HepG2 (cell line): ENCODE data around the gene BLVRA. TPM values are rescaled to one million over a fixed set of nuclear protein-coding genes. Genes with fewer than 3 reads are reported as not detected.

Experiments
- DMAP1 ChIP-seq: IDR thresholded peaks from 2 replicates; pipeline ENCODE4 v1.6.1; 2016
- ETV5 ChIP-seq: IDR thresholded peaks from 2 replicates; pipeline ENCODE4 v1.6.1; 2018; ENCODE audit warnings: missing biosample characterization, missing genetic modification reagents, inconsistent platforms, borderline replicate concordance
- HHEX ChIP-seq: IDR thresholded peaks from 2 replicates; pipeline ENCODE4 v1.6.1; 2016; ENCODE audit warnings: control low read depth
- KDM4B ChIP-seq: sonication (generic); formaldehyde crosslinking; IDR thresholded peaks from 2 replicates; pipeline ENCODE4 v1.4.0; 2020; ENCODE audit warnings: missing genetic modification reagents
- MXI1 ChIP-seq: IDR thresholded peaks from 3 replicates; pipeline ENCODE4 v1.6.1; 2012; ENCODE audit warnings: low read depth, low read length, inconsistent platforms, borderline replicate concordance
- NCOR1 ChIP-seq: fragments of 200-600 bp; sonication (generic); IDR thresholded peaks from 2 replicates; pipeline ENCODE4 v1.7.0; 2017; ENCODE audit warnings: antibody characterized with exemption, low read length, borderline replicate concordance
- NFYC ChIP-seq: IDR thresholded peaks from 2 replicates; pipeline ENCODE4 v1.6.1; 2016; ENCODE audit warnings: missing genetic modification reagents, missing compliant biosample characterization
- ZMAT3 ChIP-seq: sonication (generic); formaldehyde crosslinking; conservative IDR thresholded peaks from 2 replicates; pipeline ENCODE4 v1.7.0; 2021; ENCODE audit warnings: missing genetic modification reagents
- ZNF350 ChIP-seq: sonication (generic); formaldehyde crosslinking; IDR thresholded peaks from 2 replicates; pipeline ENCODE4 v1.4.0; 2020; ENCODE audit warnings: mild to moderate bottlenecking, low read depth, missing genetic modification reagents, borderline replicate concordance
- ZNF772 ChIP-seq: sonication (generic); formaldehyde crosslinking; IDR thresholded peaks from 2 replicates; pipeline ENCODE4 v1.5.0; 2020; ENCODE audit warnings: mild to moderate bottlenecking, missing genetic modification reagents
- polyA plus RNA-seq, 8 experiments: library from polyadenylated mRNA; depleted of rRNA in 3 of 8; stranded (reverse) in 7 of 8; unstranded in 1 of 8; fragments of >200 nt; fragmentation: Illumina TruSeq in 4 of 8; extraction: Trizol in 4 of 8; gene quantifications; 2 replicates each; pipeline versions ENCODE4 v1.2.1 to v1.2.3, GENCODE V29; 2011 to 2016; ENCODE audit warnings: low read depth in 4 of 8, missing spikeins in 1 of 8, mixed read lengths in 1 of 8; ENCODE audit not compliant: insufficient read depth in 1 of 8
- total RNA-seq, 5 experiments: library from RNA; depleted of rRNA; stranded (reverse); fragments of >200 nt; fragmentation: Illumina TruSeq; extraction: Trizol; gene quantifications; 2 replicates each; pipeline ENCODE4 v1.2.3, GENCODE V29; 2016; ENCODE audit warnings: low read depth in 1 of 5
- TF ChIP-seq, protein P1 (sequence below): sonication (generic); formaldehyde crosslinking; conservative IDR thresholded peaks from 2 replicates; pipeline ENCODE4 v1.8.0; 2022; ENCODE audit warnings: mild to moderate bottlenecking, moderate library complexity, missing genetic modification reagents
- TF ChIP-seq, protein P2 (sequence below), 2 experiments: sonication (generic) in 1 of 2; formaldehyde crosslinking in 1 of 2; IDR thresholded peaks; 2 replicates each; pipeline versions ENCODE4 v1.4.0 to v1.6.1; 2016 to 2020; ENCODE audit warnings: borderline replicate concordance in 1 of 2, low read depth in 1 of 2, mild to moderate bottlenecking in 1 of 2, missing genetic modification reagents in 1 of 2
- TF ChIP-seq, protein P3 (sequence below), 2 experiments: fragments of 450-650 bp in 1 of 2; sonication (generic) in 1 of 2; formaldehyde crosslinking; IDR thresholded peaks; 2 replicates each; pipeline versions ENCODE4 v1.5.0 to v1.8.0; 2020 to 2022; ENCODE audit warnings: mild to moderate bottlenecking in 1 of 2, missing genetic modification reagents in 1 of 2
- TF ChIP-seq, protein P4 (sequence below): IDR thresholded peaks from 2 replicates; pipeline ENCODE4 v1.6.1; 2016; ENCODE audit warnings: missing compliant biosample characterization, missing genetic modification reagents, borderline replicate concordance
- TF ChIP-seq, protein P5 (sequence below): sonication (generic); formaldehyde crosslinking; IDR thresholded peaks from 2 replicates; pipeline ENCODE4 v1.4.0; 2020; ENCODE audit warnings: missing genetic modification reagents
- TF ChIP-seq, protein P6 (sequence below): sonication (generic); formaldehyde crosslinking; conservative IDR thresholded peaks from 2 replicates; pipeline ENCODE4 v1.8.1; 2023; ENCODE audit warnings: missing genetic modification reagents

Gene BLVRA
- total and polyA plus RNA-seq, 2 of the 13 experiments (the other 11 are each of a cell fraction or from before 2014, with no cell fraction given) = 39.2 to 64.2 TPM

DNA sequence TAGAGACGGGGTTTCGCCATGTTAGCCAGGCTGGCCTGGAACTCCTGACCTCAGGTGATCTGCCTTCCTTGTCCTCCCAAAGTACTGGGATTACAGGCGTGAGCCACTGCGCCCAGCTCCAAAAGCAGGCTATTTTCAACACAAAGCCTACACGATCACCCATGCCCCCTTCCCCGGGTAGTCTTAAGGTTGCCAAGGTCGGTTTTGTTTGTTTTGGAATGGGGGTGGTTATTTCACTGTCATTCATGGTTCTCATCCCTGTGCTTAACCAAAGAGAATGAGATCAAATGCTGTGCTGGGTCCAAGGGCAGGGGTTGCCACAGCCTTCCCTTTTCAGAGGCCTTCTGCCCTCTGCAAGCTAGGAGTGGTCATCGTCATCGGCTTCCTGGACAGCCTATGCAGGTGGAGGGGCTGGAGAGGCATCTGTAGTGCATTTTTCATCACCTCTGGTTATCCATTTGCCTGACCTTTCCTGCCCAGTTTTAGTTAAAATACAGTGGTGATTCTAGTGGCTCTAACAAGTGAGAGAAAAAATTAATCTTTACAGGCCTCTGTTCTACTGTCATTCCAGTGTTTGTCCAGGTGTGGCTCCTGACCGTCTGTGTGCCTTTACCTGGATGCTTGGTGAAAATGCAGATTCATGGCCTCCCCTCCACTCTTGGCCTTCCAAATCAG is 11.4 kb downstream of the BLVRA start (continued):
- TF ChIP-seq, protein P1, sequence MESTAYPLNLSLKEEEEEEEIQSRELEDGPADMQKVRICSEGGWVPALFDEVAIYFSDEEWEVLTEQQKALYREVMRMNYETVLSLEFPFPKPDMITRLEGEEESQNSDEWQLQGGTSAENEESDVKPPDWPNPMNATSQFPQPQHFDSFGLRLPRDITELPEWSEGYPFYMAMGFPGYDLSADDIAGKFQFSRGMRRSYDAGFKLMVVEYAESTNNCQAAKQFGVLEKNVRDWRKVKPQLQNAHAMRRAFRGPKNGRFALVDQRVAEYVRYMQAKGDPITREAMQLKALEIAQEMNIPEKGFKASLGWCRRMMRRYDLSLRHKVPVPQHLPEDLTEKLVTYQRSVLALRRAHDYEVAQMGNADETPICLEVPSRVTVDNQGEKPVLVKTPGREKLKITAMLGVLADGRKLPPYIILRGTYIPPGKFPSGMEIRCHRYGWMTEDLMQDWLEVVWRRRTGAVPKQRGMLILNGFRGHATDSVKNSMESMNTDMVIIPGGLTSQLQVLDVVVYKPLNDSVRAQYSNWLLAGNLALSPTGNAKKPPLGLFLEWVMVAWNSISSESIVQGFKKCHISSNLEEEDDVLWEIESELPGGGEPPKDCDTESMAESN (CRISPR knock-in tag) = 0 out of 2 replicates have a peak, but pooled peaks have one; percentile 11
- TF ChIP-seq MXI1 = peak; percentile 61; the same call in 1 of the 3 replicates
- TF ChIP-seq, protein P2, sequence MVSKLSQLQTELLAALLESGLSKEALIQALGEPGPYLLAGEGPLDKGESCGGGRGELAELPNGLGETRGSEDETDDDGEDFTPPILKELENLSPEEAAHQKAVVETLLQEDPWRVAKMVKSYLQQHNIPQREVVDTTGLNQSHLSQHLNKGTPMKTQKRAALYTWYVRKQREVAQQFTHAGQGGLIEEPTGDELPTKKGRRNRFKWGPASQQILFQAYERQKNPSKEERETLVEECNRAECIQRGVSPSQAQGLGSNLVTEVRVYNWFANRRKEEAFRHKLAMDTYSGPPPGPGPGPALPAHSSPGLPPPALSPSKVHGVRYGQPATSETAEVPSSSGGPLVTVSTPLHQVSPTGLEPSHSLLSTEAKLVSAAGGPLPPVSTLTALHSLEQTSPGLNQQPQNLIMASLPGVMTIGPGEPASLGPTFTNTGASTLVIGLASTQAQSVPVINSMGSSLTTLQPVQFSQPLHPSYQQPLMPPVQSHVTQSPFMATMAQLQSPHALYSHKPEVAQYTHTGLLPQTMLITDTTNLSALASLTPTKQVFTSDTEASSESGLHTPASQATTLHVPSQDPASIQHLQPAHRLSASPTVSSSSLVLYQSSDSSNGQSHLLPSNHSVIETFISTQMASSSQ (IDR thresholded peaks at IDR 0.05; ENCODE audit: low read depth) = peak; percentile 71; the same call in 1 of the 2 replicates
- TF ChIP-seq, protein P2 (CRISPR knock-in tag; IDR thresholded peaks at IDR 0.05; ENCODE audit: borderline replicate concordance) = peak; percentile 92
- TF ChIP-seq NFYC = no peak
- TF ChIP-seq, protein P3, sequence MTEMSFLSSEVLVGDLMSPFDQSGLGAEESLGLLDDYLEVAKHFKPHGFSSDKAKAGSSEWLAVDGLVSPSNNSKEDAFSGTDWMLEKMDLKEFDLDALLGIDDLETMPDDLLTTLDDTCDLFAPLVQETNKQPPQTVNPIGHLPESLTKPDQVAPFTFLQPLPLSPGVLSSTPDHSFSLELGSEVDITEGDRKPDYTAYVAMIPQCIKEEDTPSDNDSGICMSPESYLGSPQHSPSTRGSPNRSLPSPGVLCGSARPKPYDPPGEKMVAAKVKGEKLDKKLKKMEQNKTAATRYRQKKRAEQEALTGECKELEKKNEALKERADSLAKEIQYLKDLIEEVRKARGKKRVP (CRISPR knock-in tag; IDR thresholded peaks at IDR 0.05) = peak in 1 of 2 experiments; percentile 67; a peak in 1 of 4 replicates
- no peak for TF ChIP-seq ZNF772 (CRISPR knock-in tag)
- TF ChIP-seq, protein P4, sequence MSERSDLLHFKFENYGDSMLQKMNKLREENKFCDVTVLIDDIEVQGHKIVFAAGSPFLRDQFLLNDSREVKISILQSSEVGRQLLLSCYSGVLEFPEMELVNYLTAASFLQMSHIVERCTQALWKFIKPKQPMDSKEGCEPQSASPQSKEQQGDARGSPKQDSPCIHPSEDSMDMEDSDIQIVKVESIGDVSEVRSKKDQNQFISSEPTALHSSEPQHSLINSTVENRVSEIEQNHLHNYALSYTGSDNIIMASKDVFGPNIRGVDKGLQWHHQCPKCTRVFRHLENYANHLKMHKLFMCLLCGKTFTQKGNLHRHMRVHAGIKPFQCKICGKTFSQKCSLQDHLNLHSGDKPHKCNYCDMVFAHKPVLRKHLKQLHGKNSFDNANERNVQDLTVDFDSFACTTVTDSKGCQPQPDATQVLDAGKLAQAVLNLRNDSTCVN (CRISPR knock-in tag) = peak; percentile 81; the same call in 1 of the 2 replicates
- TF ChIP-seq HHEX (CRISPR knock-in tag) = peak; percentile 19; the same call in 1 of the 2 replicates
- TF ChIP-seq DMAP1 (CRISPR knock-in tag) = 0 out of 2 replicates have a peak, but pooled peaks have one; percentile 39
- 0 out of 2 replicates have a peak, but pooled peaks have one; percentile 54 for TF ChIP-seq ZMAT3 (CRISPR knock-in tag)
- TF ChIP-seq, protein P5, sequence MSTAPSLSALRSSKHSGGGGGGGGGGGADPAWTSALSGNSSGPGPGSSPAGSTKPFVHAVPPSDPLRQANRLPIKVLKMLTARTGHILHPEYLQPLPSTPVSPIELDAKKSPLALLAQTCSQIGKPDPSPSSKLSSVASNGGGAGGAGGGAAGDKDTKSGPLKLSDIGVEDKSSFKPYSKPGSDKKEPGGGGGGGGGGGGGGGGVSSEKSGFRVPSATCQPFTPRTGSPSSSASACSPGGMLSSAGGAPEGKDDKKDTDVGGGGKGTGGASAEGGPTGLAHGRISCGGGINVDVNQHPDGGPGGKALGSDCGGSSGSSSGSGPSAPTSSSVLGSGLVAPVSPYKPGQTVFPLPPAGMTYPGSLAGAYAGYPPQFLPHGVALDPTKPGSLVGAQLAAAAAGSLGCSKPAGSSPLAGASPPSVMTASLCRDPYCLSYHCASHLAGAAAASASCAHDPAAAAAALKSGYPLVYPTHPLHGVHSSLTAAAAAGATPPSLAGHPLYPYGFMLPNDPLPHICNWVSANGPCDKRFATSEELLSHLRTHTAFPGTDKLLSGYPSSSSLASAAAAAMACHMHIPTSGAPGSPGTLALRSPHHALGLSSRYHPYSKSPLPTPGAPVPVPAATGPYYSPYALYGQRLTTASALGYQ (CRISPR knock-in tag) = peak; percentile 83
- TF ChIP-seq ZNF350 (CRISPR knock-in tag) = peak; percentile 83
- TF ChIP-seq, protein P6, sequence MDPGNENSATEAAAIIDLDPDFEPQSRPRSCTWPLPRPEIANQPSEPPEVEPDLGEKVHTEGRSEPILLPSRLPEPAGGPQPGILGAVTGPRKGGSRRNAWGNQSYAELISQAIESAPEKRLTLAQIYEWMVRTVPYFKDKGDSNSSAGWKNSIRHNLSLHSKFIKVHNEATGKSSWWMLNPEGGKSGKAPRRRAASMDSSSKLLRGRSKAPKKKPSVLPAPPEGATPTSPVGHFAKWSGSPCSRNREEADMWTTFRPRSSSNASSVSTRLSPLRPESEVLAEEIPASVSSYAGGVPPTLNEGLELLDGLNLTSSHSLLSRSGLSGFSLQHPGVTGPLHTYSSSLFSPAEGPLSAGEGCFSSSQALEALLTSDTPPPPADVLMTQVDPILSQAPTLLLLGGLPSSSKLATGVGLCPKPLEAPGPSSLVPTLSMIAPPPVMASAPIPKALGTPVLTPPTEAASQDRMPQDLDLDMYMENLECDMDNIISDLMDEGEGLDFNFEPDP (CRISPR knock-in tag) = no peak
- peak; percentile 71; the same call in 1 of the 2 replicates for TF ChIP-seq ETV5 (CRISPR knock-in tag)
- peak; percentile 91 for TF ChIP-seq NCOR1
- 0 out of 2 replicates have a peak, but pooled peaks have one; percentile 22 for TF ChIP-seq KDM4B
